Sigmoid colon (tissue), 4 donors: Measurements from ENCODE around the gene RBM15.

Experiments
- EP300 ChIP-seq, 4 donors: sonication (generic); formaldehyde crosslinking; IDR thresholded peaks; one replicate each; pipeline ENCODE4 v1.6.1; 2017; ENCODE audit warnings: antibody characterized with exemption in 4 of 4
- POLR2AphosphoS5 ChIP-seq, 4 donors: sonication (generic); formaldehyde crosslinking; IDR thresholded peaks; one replicate each; pipeline ENCODE4 v1.6.1; 2017; ENCODE audit warnings: antibody characterized with exemption in 4 of 4
- TF ChIP-seq, protein P1 (sequence below), 4 experiments: fragments of 450-650 bp in 3 of 4; fragments of 200-600 bp in 1 of 4; IDR thresholded peaks; one replicate each; pipeline ENCODE4 v1.5.1; 2016 to 2019; ENCODE audit warnings: antibody characterized with exemption in 4 of 4, mild to moderate bottlenecking in 3 of 4, moderate library complexity in 2 of 4

GRCh38 chr1:110310300-110310699, 28.9 kb upstream of the RBM15 start:
- TF ChIP-seq, protein P1, sequence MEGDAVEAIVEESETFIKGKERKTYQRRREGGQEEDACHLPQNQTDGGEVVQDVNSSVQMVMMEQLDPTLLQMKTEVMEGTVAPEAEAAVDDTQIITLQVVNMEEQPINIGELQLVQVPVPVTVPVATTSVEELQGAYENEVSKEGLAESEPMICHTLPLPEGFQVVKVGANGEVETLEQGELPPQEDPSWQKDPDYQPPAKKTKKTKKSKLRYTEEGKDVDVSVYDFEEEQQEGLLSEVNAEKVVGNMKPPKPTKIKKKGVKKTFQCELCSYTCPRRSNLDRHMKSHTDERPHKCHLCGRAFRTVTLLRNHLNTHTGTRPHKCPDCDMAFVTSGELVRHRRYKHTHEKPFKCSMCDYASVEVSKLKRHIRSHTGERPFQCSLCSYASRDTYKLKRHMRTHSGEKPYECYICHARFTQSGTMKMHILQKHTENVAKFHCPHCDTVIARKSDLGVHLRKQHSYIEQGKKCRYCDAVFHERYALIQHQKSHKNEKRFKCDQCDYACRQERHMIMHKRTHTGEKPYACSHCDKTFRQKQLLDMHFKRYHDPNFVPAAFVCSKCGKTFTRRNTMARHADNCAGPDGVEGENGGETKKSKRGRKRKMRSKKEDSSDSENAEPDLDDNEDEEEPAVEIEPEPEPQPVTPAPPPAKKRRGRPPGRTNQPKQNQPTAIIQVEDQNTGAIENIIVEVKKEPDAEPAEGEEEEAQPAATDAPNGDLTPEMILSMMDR (IDR thresholded peaks at IDR 0.05), result no peak
- no peak for TF ChIP-seq POLR2AphosphoS5 (IDR thresholded peaks at IDR 0.05)
- TF ChIP-seq EP300 (IDR thresholded peaks at IDR 0.05), result no peak
